ENCODE measurements around the gene ZNF766. TPM values are rescaled to one million over a fixed set of nuclear protein-coding genes. Genes with fewer than 3 reads are reported as not detected.

Gene ZNF766
- polyA plus RNA-seq, 1 donor (not counting 4 experiments of a cell fraction or from before 2014, with no cell fraction given) = 10.6 TPM

DNA sequence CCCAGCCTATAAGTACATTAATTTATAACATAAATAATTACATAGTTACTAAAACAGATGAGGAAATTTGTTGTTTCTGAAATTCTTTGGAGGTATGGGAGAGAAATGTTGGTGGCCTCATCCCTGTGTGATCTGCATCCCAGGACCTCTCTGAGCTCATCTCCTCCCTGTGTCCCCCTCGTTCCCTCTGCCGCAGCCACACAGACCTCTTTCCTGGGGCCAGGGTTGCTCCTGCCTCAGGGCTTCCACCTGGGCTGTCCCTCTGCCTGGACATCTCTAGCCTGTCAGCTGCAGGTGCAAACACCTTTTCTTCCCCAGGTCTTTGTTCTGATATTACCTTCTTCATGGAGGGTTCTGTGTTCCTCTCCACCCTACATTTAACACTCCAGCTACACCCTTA is 3.9 kb downstream of the ZNF766 start:
- no peaks in the 10 kb centered on the region for H4K20me1 ChIP-seq (ENCODE audit: control insufficient read depth, extremely low read depth, insufficient read depth, low read length)
- no peak for TF ChIP-seq EZH2 (IDR thresholded peaks at IDR 0.05; ENCODE audit: low read length)
- H3K36me3 ChIP-seq (ENCODE audit: control insufficient read depth in 2 of 2, extremely low read depth in 1 of 2, insufficient read depth in 2 of 2, low read length in 2 of 2) = peaks cover 10 to 12% of the 10 kb centered on the region in 2 experiments

DNA sequence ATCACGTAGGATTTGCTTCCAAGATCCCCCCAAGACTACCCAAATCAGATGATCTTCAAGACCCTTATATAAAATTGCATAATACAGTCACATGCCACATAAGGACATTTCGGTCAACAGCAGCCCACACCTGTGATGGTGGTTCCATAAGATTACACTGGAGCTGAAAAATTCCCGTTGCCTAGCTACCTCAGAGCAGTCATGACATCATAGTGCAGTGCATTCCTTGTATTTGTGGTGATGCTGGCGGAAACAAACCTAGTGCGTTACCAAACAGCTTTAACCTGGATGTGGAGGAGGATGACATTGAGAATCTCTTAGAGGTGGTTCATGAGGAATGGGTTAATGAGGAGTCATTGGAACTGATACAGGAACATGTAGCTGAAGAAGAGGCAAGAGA is 4.8 kb downstream of the ZNF766 start:
- H3K36me3 ChIP-seq (ENCODE audit: control insufficient read depth in 2 of 2, extremely low read depth in 1 of 2, insufficient read depth in 2 of 2, low read length in 2 of 2) = peaks cover 10 to 12% of the 10 kb centered on the region in 2 experiments
- dilution Hi-C loops (cut with MboI; ENCODE audit: extremely low pct_ligation_motif_present, low sequenced_read_pairs) = no loop called here
- no peaks in the 10 kb centered on the region for H3K27me3 ChIP-seq (ENCODE audit: control insufficient read depth, extremely low read depth, insufficient read depth, low read length)
- H3K79me2 ChIP-seq (ENCODE audit: control insufficient read depth, insufficient read depth, low read length) = peaks cover 85% of the 10 kb centered on the region
- H2AFZ ChIP-seq (ENCODE audit: control insufficient read depth, low read length) = no peak overlapping the region
- H3K9me3 ChIP-seq (ENCODE audit: control insufficient read depth, low read depth, low read length) = no peaks in the 10 kb centered on the region
- H3K27ac ChIP-seq (ENCODE audit: control insufficient read depth, insufficient read depth, low read length) = no peak overlapping the region
- H3K9ac ChIP-seq (ENCODE audit: control insufficient read depth, extremely low read depth, insufficient read depth, low read length) = no peak overlapping the region
- H3K4me2 ChIP-seq (ENCODE audit: control insufficient read depth, extremely low read depth, insufficient read depth, low read depth, low read length) = no peak overlapping the region
- no peak for FAIRE-seq
- H3K4me3 ChIP-seq (ENCODE audit: control insufficient read depth in 2 of 3, extremely low read depth in 1 of 3, insufficient read depth in 2 of 3, low read depth in 1 of 3, low read length in 3 of 3) = no peak overlapping the region
- TF ChIP-seq, protein P1, sequence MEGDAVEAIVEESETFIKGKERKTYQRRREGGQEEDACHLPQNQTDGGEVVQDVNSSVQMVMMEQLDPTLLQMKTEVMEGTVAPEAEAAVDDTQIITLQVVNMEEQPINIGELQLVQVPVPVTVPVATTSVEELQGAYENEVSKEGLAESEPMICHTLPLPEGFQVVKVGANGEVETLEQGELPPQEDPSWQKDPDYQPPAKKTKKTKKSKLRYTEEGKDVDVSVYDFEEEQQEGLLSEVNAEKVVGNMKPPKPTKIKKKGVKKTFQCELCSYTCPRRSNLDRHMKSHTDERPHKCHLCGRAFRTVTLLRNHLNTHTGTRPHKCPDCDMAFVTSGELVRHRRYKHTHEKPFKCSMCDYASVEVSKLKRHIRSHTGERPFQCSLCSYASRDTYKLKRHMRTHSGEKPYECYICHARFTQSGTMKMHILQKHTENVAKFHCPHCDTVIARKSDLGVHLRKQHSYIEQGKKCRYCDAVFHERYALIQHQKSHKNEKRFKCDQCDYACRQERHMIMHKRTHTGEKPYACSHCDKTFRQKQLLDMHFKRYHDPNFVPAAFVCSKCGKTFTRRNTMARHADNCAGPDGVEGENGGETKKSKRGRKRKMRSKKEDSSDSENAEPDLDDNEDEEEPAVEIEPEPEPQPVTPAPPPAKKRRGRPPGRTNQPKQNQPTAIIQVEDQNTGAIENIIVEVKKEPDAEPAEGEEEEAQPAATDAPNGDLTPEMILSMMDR (optimal IDR thresholded peaks at IDR 0.05 in 1 of 3, IDR thresholded peaks at IDR 0.05 in 1 of 3, conservative IDR thresholded peaks at IDR 0.05 in 1 of 3; ENCODE audit: extremely low read depth in 1 of 3, insufficient read depth in 2 of 3, low read length in 3 of 3) = no peak
- no peak for TF ChIP-seq EZH2 (IDR thresholded peaks at IDR 0.05; ENCODE audit: low read length)
- no peak for DNase-seq (ENCODE audit: low read depth, low spot score)
- peaks cover 4% of the 10 kb centered on the region for H3K4me1 ChIP-seq (ENCODE audit: control insufficient read depth, extremely low read depth, insufficient read depth, low read length)
- H3K9me1 ChIP-seq (ENCODE audit: control insufficient read depth, extremely low read depth, insufficient read depth, low read length) = no peaks in the 10 kb centered on the region
- no peaks in the 10 kb centered on the region for H4K20me1 ChIP-seq (ENCODE audit: control insufficient read depth, extremely low read depth, insufficient read depth, low read length)

More for the DNA sequence above, 3.9 kb downstream of the ZNF766 start:
- Histone ChIP-seq H3K9ac (ENCODE audit: control insufficient read depth, extremely low read depth, insufficient read depth, low read length) (no peak overlapping the region), H3K27me3 (ENCODE audit: control insufficient read depth, extremely low read depth, insufficient read depth, low read length) (no peaks in the 10 kb centered on the region), H3K79me2 (ENCODE audit: control insufficient read depth, insufficient read depth, low read length) (peaks cover 76% of the 10 kb centered on the region), H3K4me3 (ENCODE audit: control insufficient read depth in 2 of 3, extremely low read depth in 1 of 3, insufficient read depth in 2 of 3, low read depth in 1 of 3, low read length in 3 of 3) (no peak overlapping the region), H3K4me2 (ENCODE audit: control insufficient read depth, extremely low read depth, insufficient read depth, low read depth, low read length) (no peak overlapping the region), H3K27ac (ENCODE audit: control insufficient read depth, insufficient read depth, low read length) (no peak overlapping the region), H3K9me3 (ENCODE audit: control insufficient read depth, low read depth, low read length) (no peaks in the 10 kb centered on the region), H3K4me1 (ENCODE audit: control insufficient read depth, extremely low read depth, insufficient read depth, low read length) (peaks cover 4% of the 10 kb centered on the region), H3K9me1 (ENCODE audit: control insufficient read depth, extremely low read depth, insufficient read depth, low read length) (no peaks in the 10 kb centered on the region), H2AFZ (ENCODE audit: control insufficient read depth, low read length) (no peak overlapping the region)
- dilution Hi-C loops (cut with MboI; ENCODE audit: extremely low pct_ligation_motif_present, low sequenced_read_pairs) = no loop called here
- DNase-seq (ENCODE audit: low read depth, low spot score) = no peak
- no peak for FAIRE-seq

DNA sequence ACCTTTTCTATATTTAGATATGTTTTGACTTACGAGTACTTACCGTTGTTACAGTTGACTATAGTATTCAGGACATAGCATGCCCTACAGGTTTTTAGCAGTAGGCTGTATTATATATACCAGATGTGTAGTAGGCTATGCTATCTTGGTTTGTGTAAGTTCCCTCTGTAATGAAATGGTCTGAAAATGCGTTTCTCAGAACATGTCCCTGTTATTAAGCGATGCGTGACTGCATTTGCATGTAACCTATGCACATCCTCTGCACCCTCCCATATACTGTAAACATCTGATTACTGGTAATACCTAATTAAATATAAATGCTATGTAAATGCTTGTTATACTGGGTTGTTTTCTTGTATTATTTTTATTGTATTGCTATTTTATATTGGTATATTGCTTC is 6.6 kb downstream of the ZNF766 start:
- no peaks in the 10 kb centered on the region for H3K27me3 ChIP-seq (ENCODE audit: control insufficient read depth, extremely low read depth, insufficient read depth, low read length)
- H4K20me1 ChIP-seq (ENCODE audit: control insufficient read depth, extremely low read depth, insufficient read depth, low read length) = no peaks in the 10 kb centered on the region
- H3K9me1 ChIP-seq (ENCODE audit: control insufficient read depth, extremely low read depth, insufficient read depth, low read length) = no peaks in the 10 kb centered on the region
- no peak overlapping the region for H3K4me3 ChIP-seq (ENCODE audit: control insufficient read depth in 2 of 3, extremely low read depth in 1 of 3, insufficient read depth in 2 of 3, low read depth in 1 of 3, low read length in 3 of 3)
- H2AFZ ChIP-seq (ENCODE audit: control insufficient read depth, low read length) = no peak overlapping the region
- no peaks in the 10 kb centered on the region for H3K4me1 ChIP-seq (ENCODE audit: control insufficient read depth, extremely low read depth, insufficient read depth, low read length)
- dilution Hi-C loops (cut with MboI; ENCODE audit: extremely low pct_ligation_motif_present, low sequenced_read_pairs) = no loop called here
- peaks cover 10 to 12% of the 10 kb centered on the region in 2 experiments for H3K36me3 ChIP-seq (ENCODE audit: control insufficient read depth in 2 of 2, extremely low read depth in 1 of 2, insufficient read depth in 2 of 2, low read length in 2 of 2)
- H3K9me3 ChIP-seq (ENCODE audit: control insufficient read depth, low read depth, low read length) = no peaks in the 10 kb centered on the region
- FAIRE-seq (no peak), DNase-seq (ENCODE audit: low read depth, low spot score) (no peak)
- no peak overlapping the region for H3K27ac ChIP-seq (ENCODE audit: control insufficient read depth, insufficient read depth, low read length)
- H3K4me2 ChIP-seq (ENCODE audit: control insufficient read depth, extremely low read depth, insufficient read depth, low read depth, low read length) = no peak overlapping the region
- no peak for TF ChIP-seq EZH2 (IDR thresholded peaks at IDR 0.05; ENCODE audit: low read length)
- TF ChIP-seq, protein P1 (optimal IDR thresholded peaks at IDR 0.05 in 1 of 3, IDR thresholded peaks at IDR 0.05 in 1 of 3, conservative IDR thresholded peaks at IDR 0.05 in 1 of 3; ENCODE audit: extremely low read depth in 1 of 3, insufficient read depth in 2 of 3, low read length in 3 of 3) = no peak
- peaks cover 81% of the 10 kb centered on the region for H3K79me2 ChIP-seq (ENCODE audit: control insufficient read depth, insufficient read depth, low read length)
- H3K9ac ChIP-seq (ENCODE audit: control insufficient read depth, extremely low read depth, insufficient read depth, low read length) = no peak overlapping the region

Measured in keratinocyte (primary cell).